Hepatocyte (in vitro differentiated cells): ENCODE data around the gene NPDC1.

Experiments
- EZH2 ChIP-seq: fragments of 200-600 bp; sonication (generic); IDR thresholded peaks from 2 replicates; pipeline ENCODE4 v1.6.1; 2016; ENCODE audit warnings: antibody characterized with exemption, mild to moderate bottlenecking, borderline replicate concordance
- EZH2phosphoT487 ChIP-seq: fragments of 200-600 bp; sonication (generic); IDR thresholded peaks from one replicate; pipeline ENCODE4 v1.6.1; 2018; ENCODE audit warnings: antibody characterized with exemption, mild to moderate bottlenecking, low read depth, moderate library complexity; ENCODE audit not compliant: unreplicated experiment, severe bottlenecking
- TF ChIP-seq, protein P1 (sequence below): fragments of 200-600 bp; sonication (generic); IDR thresholded peaks from 2 replicates; pipeline ENCODE4 v1.5.1; 2016; ENCODE audit warnings: antibody characterized with exemption, mild to moderate bottlenecking; ENCODE audit not compliant: poor library complexity

DNA sequence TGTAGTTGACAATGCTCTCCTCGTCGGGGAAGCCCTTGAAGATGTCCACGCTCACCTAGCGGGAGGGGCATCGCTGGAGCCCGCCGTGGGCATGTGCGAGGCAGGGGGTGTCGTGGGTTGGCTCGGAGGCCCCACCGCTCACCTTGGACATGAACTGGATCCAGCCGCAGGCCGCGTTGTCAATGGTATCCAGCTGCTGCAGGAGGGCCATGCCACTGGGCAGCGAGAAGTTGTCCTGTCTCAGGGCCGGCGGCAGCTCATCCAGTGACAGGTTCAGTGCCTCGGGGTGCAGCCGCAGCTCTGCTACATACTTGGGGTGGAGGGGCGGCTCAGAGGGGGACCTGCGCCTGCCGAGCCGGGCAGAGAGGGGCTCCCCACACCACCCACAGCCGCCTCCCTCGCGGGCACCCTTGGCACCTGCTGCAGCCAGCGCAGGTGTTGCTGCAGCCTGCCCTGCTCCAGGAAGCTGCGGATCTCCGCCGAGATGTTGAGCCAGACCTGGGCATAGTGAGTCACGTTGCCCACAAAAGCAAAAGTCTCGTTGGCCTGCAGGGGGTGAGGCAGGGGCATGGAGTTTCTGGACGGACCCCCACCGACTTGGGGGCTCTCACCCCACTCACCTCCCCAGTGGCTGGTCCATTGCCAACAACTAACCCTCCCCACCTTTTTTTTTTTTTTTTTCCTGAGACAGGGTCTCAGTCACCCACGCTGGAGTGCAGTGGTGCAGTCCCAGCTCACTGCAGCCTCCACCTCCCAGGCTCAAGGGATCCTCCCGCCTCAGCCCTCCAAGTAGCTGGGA lies 27.0 kb downstream of the NPDC1 start:
- TF ChIP-seq, protein P1, sequence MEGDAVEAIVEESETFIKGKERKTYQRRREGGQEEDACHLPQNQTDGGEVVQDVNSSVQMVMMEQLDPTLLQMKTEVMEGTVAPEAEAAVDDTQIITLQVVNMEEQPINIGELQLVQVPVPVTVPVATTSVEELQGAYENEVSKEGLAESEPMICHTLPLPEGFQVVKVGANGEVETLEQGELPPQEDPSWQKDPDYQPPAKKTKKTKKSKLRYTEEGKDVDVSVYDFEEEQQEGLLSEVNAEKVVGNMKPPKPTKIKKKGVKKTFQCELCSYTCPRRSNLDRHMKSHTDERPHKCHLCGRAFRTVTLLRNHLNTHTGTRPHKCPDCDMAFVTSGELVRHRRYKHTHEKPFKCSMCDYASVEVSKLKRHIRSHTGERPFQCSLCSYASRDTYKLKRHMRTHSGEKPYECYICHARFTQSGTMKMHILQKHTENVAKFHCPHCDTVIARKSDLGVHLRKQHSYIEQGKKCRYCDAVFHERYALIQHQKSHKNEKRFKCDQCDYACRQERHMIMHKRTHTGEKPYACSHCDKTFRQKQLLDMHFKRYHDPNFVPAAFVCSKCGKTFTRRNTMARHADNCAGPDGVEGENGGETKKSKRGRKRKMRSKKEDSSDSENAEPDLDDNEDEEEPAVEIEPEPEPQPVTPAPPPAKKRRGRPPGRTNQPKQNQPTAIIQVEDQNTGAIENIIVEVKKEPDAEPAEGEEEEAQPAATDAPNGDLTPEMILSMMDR, result no peak
- TF ChIP-seq EZH2phosphoT487 (no peak), EZH2 (no peak)
